T47D (cell line): ENCODE data around the gene BSPH1.
"Not testable (repeated sequence)": the region's sequence is repeated elsewhere in the genome, so short reads cannot be mapped to it uniquely, and the experiment has no call there.

ENCODE experiments used
- DNase-seq, 2 experiments: peaks; one replicate each; pipeline versions ENCODE4 v3.0.0 to v3.0.0-alpha.2; 2011 to 2012; ENCODE audit warnings: low read depth in 1 of 2, low spot score in 1 of 2
- JUND ChIP-seq: IDR thresholded peaks from 2 replicates; pipeline ENCODE4 v1.6.1; 2012; ENCODE audit warnings: low read depth
- in situ Hi-C: cut with HindIII; loops from 2 replicates; pipeline ENCODE4 v1.10.0; 2016; ENCODE audit warnings: low sequenced_read_pairs, low pct_unique_long_range_greater_than_20kb

Gene BSPH1

GRCh38 chr19:47996230-47996727 lies 4.3 kb upstream of the BSPH1 start:
- in situ Hi-C loops = no loop called here
- no peak for TF ChIP-seq JUND
- DNase-seq = no peak

- in situ Hi-C loops = no loop called here
- no peak for TF ChIP-seq JUND
- no peak for DNase-seq
Observed at GRCh38 chr19:47994209-47994802, 2.3 kb upstream of the BSPH1 start, which contains the start of gene ELSPBP1. Gene ELSPBP1, plus strand, starts transcription at chr19:47994632. Its CDS starts 14,036 bp downstream, at chr19:48008668.

GRCh38 chr19:47991191-47991808 lies 670 bp downstream of the BSPH1 start:
- in situ Hi-C loops = no loop called here
- DNase-seq = no peak
- no peak for TF ChIP-seq JUND

GRCh38 chr19:47973529-47973928 lies 18.4 kb downstream of the BSPH1 start:
- no peak for TF ChIP-seq JUND
- no peak for DNase-seq
- in situ Hi-C loops = no loop called here

GRCh38 chr19:47955936-47956335 lies 36.0 kb downstream of the BSPH1 start:
- DNase-seq, in situ Hi-C loops: not testable (repeated sequence)

GRCh38 chr19:47952132-47952531 lies 39.8 kb downstream of the BSPH1 start:
- in situ Hi-C loops, DNase-seq: not testable (repeated sequence)

GRCh38 chr19:47949852-47950521 lies 42.0 kb downstream of the BSPH1 start:
- in situ Hi-C loops, DNase-seq: not testable (repeated sequence)

- DNase-seq, in situ Hi-C loops: not testable (repeated sequence)
Observed at GRCh38 chr19:47928581-47928980, 63.4 kb downstream of the BSPH1 start.

GRCh38 chr19:47920107-47920506 lies 71.9 kb downstream of the BSPH1 start:
- in situ Hi-C loops, DNase-seq: not testable (repeated sequence)
